ENCODE data around the gene GATAD1. TPM values are rescaled to one million over a fixed set of nuclear protein-coding genes. Genes with fewer than 3 reads are reported as not detected.

The GATAD1 gene
- total and polyA plus RNA-seq, 2 of the 8 experiments (the other 6 are each of a cell fraction or from before 2014, with no cell fraction given): 17.1 to 34.7 TPM

DNA sequence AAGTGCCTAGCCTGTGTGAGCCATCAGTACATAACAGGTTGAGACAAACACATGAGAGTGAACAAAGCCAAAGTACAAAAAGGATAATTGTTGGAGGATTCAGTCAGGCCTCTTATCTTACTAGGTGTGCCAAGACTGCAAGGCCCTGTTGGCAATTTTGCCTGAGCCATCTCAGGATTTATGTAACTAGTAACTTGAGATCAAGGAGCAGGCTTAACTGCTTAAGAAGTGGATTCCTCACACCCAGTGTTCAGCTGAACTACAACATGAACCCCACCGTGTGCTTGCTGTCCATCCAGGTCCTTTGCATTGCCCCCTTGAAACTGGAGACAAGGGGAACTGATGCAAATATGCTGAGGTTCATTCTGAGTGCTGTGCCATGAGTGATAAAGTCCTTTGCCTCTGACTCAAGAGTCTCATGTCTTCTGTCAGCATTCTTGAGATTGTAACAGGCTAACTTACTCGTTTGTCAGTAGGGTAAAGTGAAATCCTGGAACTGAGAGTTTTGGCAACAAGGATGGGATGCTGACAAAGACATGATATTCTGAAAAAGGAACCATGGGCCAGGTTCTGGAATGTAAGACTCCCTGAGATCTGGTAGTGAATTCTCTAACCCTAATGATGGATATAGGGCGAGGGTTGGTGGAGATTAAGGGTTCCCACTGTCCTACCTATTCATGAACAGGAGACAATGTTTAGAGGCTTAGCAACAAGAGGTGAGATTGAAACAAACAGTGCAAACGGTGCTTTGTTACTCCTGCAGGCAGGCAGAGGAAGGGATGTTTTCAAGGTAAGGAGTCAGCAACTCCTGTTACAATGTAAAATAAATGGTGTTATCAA, 44.1 kb upstream of the GATAD1 start (continued):
- no peak for TF ChIP-seq KDM1A (IDR thresholded peaks at IDR 0.05; ENCODE audit: borderline replicate concordance, low read length)
- TF ChIP-seq, protein P1, sequence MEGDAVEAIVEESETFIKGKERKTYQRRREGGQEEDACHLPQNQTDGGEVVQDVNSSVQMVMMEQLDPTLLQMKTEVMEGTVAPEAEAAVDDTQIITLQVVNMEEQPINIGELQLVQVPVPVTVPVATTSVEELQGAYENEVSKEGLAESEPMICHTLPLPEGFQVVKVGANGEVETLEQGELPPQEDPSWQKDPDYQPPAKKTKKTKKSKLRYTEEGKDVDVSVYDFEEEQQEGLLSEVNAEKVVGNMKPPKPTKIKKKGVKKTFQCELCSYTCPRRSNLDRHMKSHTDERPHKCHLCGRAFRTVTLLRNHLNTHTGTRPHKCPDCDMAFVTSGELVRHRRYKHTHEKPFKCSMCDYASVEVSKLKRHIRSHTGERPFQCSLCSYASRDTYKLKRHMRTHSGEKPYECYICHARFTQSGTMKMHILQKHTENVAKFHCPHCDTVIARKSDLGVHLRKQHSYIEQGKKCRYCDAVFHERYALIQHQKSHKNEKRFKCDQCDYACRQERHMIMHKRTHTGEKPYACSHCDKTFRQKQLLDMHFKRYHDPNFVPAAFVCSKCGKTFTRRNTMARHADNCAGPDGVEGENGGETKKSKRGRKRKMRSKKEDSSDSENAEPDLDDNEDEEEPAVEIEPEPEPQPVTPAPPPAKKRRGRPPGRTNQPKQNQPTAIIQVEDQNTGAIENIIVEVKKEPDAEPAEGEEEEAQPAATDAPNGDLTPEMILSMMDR (IDR thresholded peaks at IDR 0.05; ENCODE audit: control extremely low read depth in 1 of 3, insufficient read depth in 1 of 3, low read depth in 1 of 3, low read length in 3 of 3): no peak
- no peak for TF ChIP-seq BCL11A (IDR thresholded peaks at IDR 0.05; ENCODE audit: low read depth in 2 of 2, low read length in 2 of 2)
- no peak for TF ChIP-seq JUND (IDR thresholded peaks at IDR 0.05; ENCODE audit: low read length)
- TF ChIP-seq, protein P2, sequence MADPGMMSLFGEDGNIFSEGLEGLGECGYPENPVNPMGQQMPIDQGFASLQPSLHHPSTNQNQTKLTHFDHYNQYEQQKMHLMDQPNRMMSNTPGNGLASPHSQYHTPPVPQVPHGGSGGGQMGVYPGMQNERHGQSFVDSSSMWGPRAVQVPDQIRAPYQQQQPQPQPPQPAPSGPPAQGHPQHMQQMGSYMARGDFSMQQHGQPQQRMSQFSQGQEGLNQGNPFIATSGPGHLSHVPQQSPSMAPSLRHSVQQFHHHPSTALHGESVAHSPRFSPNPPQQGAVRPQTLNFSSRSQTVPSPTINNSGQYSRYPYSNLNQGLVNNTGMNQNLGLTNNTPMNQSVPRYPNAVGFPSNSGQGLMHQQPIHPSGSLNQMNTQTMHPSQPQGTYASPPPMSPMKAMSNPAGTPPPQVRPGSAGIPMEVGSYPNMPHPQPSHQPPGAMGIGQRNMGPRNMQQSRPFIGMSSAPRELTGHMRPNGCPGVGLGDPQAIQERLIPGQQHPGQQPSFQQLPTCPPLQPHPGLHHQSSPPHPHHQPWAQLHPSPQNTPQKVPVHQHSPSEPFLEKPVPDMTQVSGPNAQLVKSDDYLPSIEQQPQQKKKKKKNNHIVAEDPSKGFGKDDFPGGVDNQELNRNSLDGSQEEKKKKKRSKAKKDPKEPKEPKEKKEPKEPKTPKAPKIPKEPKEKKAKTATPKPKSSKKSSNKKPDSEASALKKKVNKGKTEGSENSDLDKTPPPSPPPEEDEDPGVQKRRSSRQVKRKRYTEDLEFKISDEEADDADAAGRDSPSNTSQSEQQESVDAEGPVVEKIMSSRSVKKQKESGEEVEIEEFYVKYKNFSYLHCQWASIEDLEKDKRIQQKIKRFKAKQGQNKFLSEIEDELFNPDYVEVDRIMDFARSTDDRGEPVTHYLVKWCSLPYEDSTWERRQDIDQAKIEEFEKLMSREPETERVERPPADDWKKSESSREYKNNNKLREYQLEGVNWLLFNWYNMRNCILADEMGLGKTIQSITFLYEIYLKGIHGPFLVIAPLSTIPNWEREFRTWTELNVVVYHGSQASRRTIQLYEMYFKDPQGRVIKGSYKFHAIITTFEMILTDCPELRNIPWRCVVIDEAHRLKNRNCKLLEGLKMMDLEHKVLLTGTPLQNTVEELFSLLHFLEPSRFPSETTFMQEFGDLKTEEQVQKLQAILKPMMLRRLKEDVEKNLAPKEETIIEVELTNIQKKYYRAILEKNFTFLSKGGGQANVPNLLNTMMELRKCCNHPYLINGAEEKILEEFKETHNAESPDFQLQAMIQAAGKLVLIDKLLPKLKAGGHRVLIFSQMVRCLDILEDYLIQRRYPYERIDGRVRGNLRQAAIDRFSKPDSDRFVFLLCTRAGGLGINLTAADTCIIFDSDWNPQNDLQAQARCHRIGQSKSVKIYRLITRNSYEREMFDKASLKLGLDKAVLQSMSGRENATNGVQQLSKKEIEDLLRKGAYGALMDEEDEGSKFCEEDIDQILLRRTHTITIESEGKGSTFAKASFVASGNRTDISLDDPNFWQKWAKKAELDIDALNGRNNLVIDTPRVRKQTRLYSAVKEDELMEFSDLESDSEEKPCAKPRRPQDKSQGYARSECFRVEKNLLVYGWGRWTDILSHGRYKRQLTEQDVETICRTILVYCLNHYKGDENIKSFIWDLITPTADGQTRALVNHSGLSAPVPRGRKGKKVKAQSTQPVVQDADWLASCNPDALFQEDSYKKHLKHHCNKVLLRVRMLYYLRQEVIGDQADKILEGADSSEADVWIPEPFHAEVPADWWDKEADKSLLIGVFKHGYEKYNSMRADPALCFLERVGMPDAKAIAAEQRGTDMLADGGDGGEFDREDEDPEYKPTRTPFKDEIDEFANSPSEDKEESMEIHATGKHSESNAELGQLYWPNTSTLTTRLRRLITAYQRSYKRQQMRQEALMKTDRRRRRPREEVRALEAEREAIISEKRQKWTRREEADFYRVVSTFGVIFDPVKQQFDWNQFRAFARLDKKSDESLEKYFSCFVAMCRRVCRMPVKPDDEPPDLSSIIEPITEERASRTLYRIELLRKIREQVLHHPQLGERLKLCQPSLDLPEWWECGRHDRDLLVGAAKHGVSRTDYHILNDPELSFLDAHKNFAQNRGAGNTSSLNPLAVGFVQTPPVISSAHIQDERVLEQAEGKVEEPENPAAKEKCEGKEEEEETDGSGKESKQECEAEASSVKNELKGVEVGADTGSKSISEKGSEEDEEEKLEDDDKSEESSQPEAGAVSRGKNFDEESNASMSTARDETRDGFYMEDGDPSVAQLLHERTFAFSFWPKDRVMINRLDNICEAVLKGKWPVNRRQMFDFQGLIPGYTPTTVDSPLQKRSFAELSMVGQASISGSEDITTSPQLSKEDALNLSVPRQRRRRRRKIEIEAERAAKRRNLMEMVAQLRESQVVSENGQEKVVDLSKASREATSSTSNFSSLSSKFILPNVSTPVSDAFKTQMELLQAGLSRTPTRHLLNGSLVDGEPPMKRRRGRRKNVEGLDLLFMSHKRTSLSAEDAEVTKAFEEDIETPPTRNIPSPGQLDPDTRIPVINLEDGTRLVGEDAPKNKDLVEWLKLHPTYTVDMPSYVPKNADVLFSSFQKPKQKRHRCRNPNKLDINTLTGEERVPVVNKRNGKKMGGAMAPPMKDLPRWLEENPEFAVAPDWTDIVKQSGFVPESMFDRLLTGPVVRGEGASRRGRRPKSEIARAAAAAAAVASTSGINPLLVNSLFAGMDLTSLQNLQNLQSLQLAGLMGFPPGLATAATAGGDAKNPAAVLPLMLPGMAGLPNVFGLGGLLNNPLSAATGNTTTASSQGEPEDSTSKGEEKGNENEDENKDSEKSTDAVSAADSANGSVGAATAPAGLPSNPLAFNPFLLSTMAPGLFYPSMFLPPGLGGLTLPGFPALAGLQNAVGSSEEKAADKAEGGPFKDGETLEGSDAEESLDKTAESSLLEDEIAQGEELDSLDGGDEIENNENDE (IDR thresholded peaks at IDR 0.05; ENCODE audit: insufficient replicate concordance, low read length): no peak
- no peak for TF ChIP-seq ZNF274 (IDR thresholded peaks at IDR 0.05; ENCODE audit: borderline replicate concordance, extremely low read depth, low read length)
- TF ChIP-seq CBX8 (IDR thresholded peaks at IDR 0.05; ENCODE audit: borderline replicate concordance, low read depth, low read length): no peak
